IPS-NIHi7 (cell line): ENCODE data around the gene MSH2.
"Not testable (repeated sequence)": the region's sequence is repeated elsewhere in the genome, so short reads cannot be mapped to it uniquely, and the experiment has no call there.

ENCODE experiments used
- DNase-seq: peaks from one replicate; pipeline ENCODE4 v3.0.0; 2012; ENCODE audit warnings: mixed read lengths; ENCODE audit errors: extremely low spot score

MSH2 gene

GRCh38 chr2:47402805-47403608 is at the start of gene MSH2:
Gene MSH2, plus strand, starts transcription at chr2:47403156. Its CDS starts 36 bp downstream, at chr2:47403192.
- DNase-seq: peak; percentile 99

GRCh38 chr2:47354013-47354847 is 48.7 kb upstream of the MSH2 start:
- peak; percentile 13 for DNase-seq

GRCh38 chr2:47354848-47355204 is 48.1 kb upstream of the MSH2 start:
- no peak for DNase-seq

GRCh38 chr2:47357483-47357882 is 45.5 kb upstream of the MSH2 start:
- no peak for DNase-seq

- peak; percentile 7 for DNase-seq
These were observed 43.5 kb upstream of the MSH2 start for GRCh38 chr2:47359375-47359868.

- no peak for DNase-seq
These were observed 42.7 kb upstream of the MSH2 start for GRCh38 chr2:47360283-47360682.

- DNase-seq: peak; percentile 7
These were observed 42.0 kb upstream of the MSH2 start for GRCh38 chr2:47360927-47361326.

- DNase-seq: not testable (repeated sequence)
These were observed 41.3 kb upstream of the MSH2 start for GRCh38 chr2:47361505-47362229.

- peak; percentile 44 for DNase-seq
These were observed 29.2 kb upstream of the MSH2 start for GRCh38 chr2:47373747-47374146.

- DNase-seq: no peak
These were observed 27.6 kb upstream of the MSH2 start for GRCh38 chr2:47375307-47375706.

- DNase-seq: no peak
These were observed 23.6 kb upstream of the MSH2 start for GRCh38 chr2:47379384-47379783.

GRCh38 chr2:47381408-47381807 is 21.5 kb upstream of the MSH2 start:
- DNase-seq: no peak

GRCh38 chr2:47386551-47386950 is 16.4 kb upstream of the MSH2 start:
- no peak for DNase-seq

- DNase-seq: no peak
These were observed 14.1 kb upstream of the MSH2 start for GRCh38 chr2:47388888-47389287.

- no peak for DNase-seq
These were observed 13.3 kb upstream of the MSH2 start for GRCh38 chr2:47389692-47390091.

GRCh38 chr2:47401789-47402554 is 984 bp upstream of the MSH2 start:
- DNase-seq: no peak

- no peak for DNase-seq
These were observed 476 bp upstream of the MSH2 start for GRCh38 chr2:47402555-47402804.

GRCh38 chr2:47403609-47404193 is 745 bp downstream of the MSH2 start:
- peak; percentile 10 for DNase-seq

- DNase-seq: no peak
These were observed 1.4 kb downstream of the MSH2 start for GRCh38 chr2:47404356-47404755.

GRCh38 chr2:47405757-47406156 is 2.8 kb downstream of the MSH2 start:
- no peak for DNase-seq

GRCh38 chr2:47406649-47407330 is 3.8 kb downstream of the MSH2 start:
- DNase-seq: not testable (repeated sequence)
